Measurements from ENCODE around the gene TTLL8. TPM values are rescaled to one million over a fixed set of nuclear protein-coding genes. Genes with fewer than 3 reads are reported as not detected.

The TTLL8 gene
- total and polyA plus RNA-seq, 2 donors (not counting 1 experiment from before 2014, with no cell fraction given) = not detected

DNA sequence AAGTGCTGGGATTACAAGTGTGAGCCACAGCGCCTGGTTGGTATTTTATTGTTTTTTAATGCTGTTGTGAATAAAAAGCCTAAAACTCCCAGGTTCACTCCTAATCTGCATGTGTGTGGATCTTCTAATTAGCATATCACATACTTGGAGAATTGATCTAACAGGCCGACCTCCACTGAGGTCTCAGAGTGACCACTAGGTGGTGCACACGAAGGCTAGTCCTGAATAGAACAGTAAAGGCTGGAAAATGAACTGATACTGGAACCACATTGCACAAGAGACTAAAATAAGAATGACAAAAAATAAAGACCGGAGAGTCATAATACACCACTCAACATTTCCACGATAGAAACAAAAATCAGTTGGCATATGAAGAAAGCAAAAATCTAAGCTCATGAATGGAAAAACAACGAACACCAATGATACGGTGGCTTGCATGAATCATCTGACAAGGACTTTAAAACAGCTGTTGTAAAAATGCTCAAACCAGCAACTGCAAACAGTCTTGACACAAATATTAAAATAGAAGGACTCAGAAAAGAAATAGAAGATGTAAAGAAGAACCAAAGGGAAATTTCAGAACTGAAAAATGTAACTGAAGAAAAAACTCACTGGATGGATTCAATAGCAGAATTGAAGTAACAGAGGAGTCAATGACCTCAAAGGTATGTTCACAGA lies 78.4 kb downstream of the TTLL8 start:
- DNase-seq (ENCODE audit: low read depth in 2 of 2) = peak; percentile 29 to 45
- H4K20me1 ChIP-seq (ENCODE audit: control insufficient read depth, extremely low read depth, insufficient read depth, low read length) = no peaks in the 10 kb centered on the region

GRCh38 chr22:49977578-49977977 lies 80.5 kb downstream of the TTLL8 start:
- no peak for DNase-seq (ENCODE audit: low read depth in 2 of 2)
- no peaks in the 10 kb centered on the region for H3K79me2 ChIP-seq (ENCODE audit: control insufficient read depth, insufficient read depth, low read length)
- H2AFZ ChIP-seq (ENCODE audit: low read length) = no peak overlapping the region
- H3K27ac ChIP-seq (ENCODE audit: insufficient read depth, low read length) = no peak overlapping the region
- H3K4me2 ChIP-seq (ENCODE audit: extremely low read depth, insufficient read depth, low read length) = no peak overlapping the region
- TF ChIP-seq EZH2 (IDR thresholded peaks at IDR 0.05; ENCODE audit: low read length, missing control alignments) = no peak
- TF ChIP-seq, protein P1, sequence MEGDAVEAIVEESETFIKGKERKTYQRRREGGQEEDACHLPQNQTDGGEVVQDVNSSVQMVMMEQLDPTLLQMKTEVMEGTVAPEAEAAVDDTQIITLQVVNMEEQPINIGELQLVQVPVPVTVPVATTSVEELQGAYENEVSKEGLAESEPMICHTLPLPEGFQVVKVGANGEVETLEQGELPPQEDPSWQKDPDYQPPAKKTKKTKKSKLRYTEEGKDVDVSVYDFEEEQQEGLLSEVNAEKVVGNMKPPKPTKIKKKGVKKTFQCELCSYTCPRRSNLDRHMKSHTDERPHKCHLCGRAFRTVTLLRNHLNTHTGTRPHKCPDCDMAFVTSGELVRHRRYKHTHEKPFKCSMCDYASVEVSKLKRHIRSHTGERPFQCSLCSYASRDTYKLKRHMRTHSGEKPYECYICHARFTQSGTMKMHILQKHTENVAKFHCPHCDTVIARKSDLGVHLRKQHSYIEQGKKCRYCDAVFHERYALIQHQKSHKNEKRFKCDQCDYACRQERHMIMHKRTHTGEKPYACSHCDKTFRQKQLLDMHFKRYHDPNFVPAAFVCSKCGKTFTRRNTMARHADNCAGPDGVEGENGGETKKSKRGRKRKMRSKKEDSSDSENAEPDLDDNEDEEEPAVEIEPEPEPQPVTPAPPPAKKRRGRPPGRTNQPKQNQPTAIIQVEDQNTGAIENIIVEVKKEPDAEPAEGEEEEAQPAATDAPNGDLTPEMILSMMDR (conservative IDR thresholded peaks at IDR 0.05 in 1 of 2, IDR thresholded peaks at IDR 0.05 in 1 of 2; ENCODE audit: low read depth in 1 of 2, low read length in 2 of 2) = no peak
- H3K9me3 ChIP-seq (ENCODE audit: control insufficient read depth, insufficient read depth, low read depth, low read length) = no peaks in the 10 kb centered on the region
- H3K9ac ChIP-seq (ENCODE audit: insufficient read depth, low read length) = no peak overlapping the region
- H3K36me3 ChIP-seq (ENCODE audit: control insufficient read depth, insufficient read depth, low read length) = no peaks in the 10 kb centered on the region
- peaks cover 2% of the 10 kb centered on the region for H3K4me1 ChIP-seq (ENCODE audit: control insufficient read depth, extremely low read depth, insufficient read depth, low read length)
- H3K27me3 ChIP-seq (ENCODE audit: control insufficient read depth, insufficient read depth, low read length) = no peaks in the 10 kb centered on the region
- no peak overlapping the region for H3K4me3 ChIP-seq (replicated peaks in 1 of 4; ENCODE audit: control extremely low read depth in 1 of 4, insufficient read depth in 1 of 4, low read depth in 3 of 4, low read length in 4 of 4)
- no peaks in the 10 kb centered on the region for H4K20me1 ChIP-seq (ENCODE audit: control insufficient read depth, extremely low read depth, insufficient read depth, low read length)

More for the DNA sequence above, 78.4 kb downstream of the TTLL8 start:
- H3K9me3 ChIP-seq (ENCODE audit: control insufficient read depth, insufficient read depth, low read depth, low read length) = no peaks in the 10 kb centered on the region
- H3K27me3 ChIP-seq (ENCODE audit: control insufficient read depth, insufficient read depth, low read length) = peaks cover 10% of the 10 kb centered on the region
- H3K36me3 ChIP-seq (ENCODE audit: control insufficient read depth, insufficient read depth, low read length) = no peaks in the 10 kb centered on the region
- no peaks in the 10 kb centered on the region for H3K4me1 ChIP-seq (ENCODE audit: control insufficient read depth, extremely low read depth, insufficient read depth, low read length)
- H3K4me3 ChIP-seq (replicated peaks in 1 of 4; ENCODE audit: control extremely low read depth in 1 of 4, insufficient read depth in 1 of 4, low read depth in 3 of 4, low read length in 4 of 4) = no peak overlapping the region
- H3K9ac ChIP-seq (ENCODE audit: insufficient read depth, low read length) = no peak overlapping the region
- H2AFZ ChIP-seq (ENCODE audit: low read length) = no peak overlapping the region
- TF ChIP-seq, protein P1 (conservative IDR thresholded peaks at IDR 0.05 in 1 of 2, IDR thresholded peaks at IDR 0.05 in 1 of 2; ENCODE audit: low read depth in 1 of 2, low read length in 2 of 2) = peak; percentile 32 to 59
- TF ChIP-seq EZH2 (IDR thresholded peaks at IDR 0.05; ENCODE audit: low read length, missing control alignments) = no peak
- no peak overlapping the region for H3K4me2 ChIP-seq (ENCODE audit: extremely low read depth, insufficient read depth, low read length)
- H3K79me2 ChIP-seq (ENCODE audit: control insufficient read depth, insufficient read depth, low read length) = no peaks in the 10 kb centered on the region
- H3K27ac ChIP-seq (ENCODE audit: insufficient read depth, low read length) = no peak overlapping the region

- no peak overlapping the region for H3K4me2 ChIP-seq (ENCODE audit: extremely low read depth, insufficient read depth, low read length)
Measured at GRCh38 chr22:49976439-49977175, 81.5 kb downstream of the TTLL8 start.

More at GRCh38 chr22:49976439-49977175, 81.5 kb downstream of the TTLL8 start:
- Histone ChIP-seq H4K20me1 (ENCODE audit: control insufficient read depth, extremely low read depth, insufficient read depth, low read length) (no peaks in the 10 kb centered on the region), H2AFZ (ENCODE audit: low read length) (no peak overlapping the region), H3K9ac (ENCODE audit: insufficient read depth, low read length) (no peak overlapping the region), H3K79me2 (ENCODE audit: control insufficient read depth, insufficient read depth, low read length) (no peaks in the 10 kb centered on the region), H3K27ac (ENCODE audit: insufficient read depth, low read length) (no peak overlapping the region), H3K36me3 (ENCODE audit: control insufficient read depth, insufficient read depth, low read length) (no peaks in the 10 kb centered on the region), H3K9me3 (ENCODE audit: control insufficient read depth, insufficient read depth, low read depth, low read length) (no peaks in the 10 kb centered on the region), H3K4me1 (ENCODE audit: control insufficient read depth, extremely low read depth, insufficient read depth, low read length) (peaks cover 2% of the 10 kb centered on the region), H3K27me3 (ENCODE audit: control insufficient read depth, insufficient read depth, low read length) (no peaks in the 10 kb centered on the region), H3K4me3 (replicated peaks in 1 of 4; ENCODE audit: control extremely low read depth in 1 of 4, insufficient read depth in 1 of 4, low read depth in 3 of 4, low read length in 4 of 4) (no peak overlapping the region)
- TF ChIP-seq, protein P1 (conservative IDR thresholded peaks at IDR 0.05 in 1 of 2, IDR thresholded peaks at IDR 0.05 in 1 of 2; ENCODE audit: low read depth in 1 of 2, low read length in 2 of 2) = no peak
- no peak for TF ChIP-seq EZH2 (IDR thresholded peaks at IDR 0.05; ENCODE audit: low read length, missing control alignments)
- DNase-seq (ENCODE audit: low read depth in 2 of 2) = no peak

Measured in fibroblast of lung (primary cell).